HTERT RPE-1 (cell line): ENCODE results near the gene BOLA2B.

Source experiments
- in situ Hi-C: fragments of 300-500 bp; cut with MboI; formaldehyde crosslinking; loops from 4 replicates; pipeline ENCODE4 v1.14.3; 2020; ENCODE audit warnings: low sequenced_read_pairs

BOLA2B gene

GRCh38 chr16:30144917-30145316, 48.5 kb downstream of the BOLA2B start:
- in situ Hi-C loops = no loop called here

DNA sequence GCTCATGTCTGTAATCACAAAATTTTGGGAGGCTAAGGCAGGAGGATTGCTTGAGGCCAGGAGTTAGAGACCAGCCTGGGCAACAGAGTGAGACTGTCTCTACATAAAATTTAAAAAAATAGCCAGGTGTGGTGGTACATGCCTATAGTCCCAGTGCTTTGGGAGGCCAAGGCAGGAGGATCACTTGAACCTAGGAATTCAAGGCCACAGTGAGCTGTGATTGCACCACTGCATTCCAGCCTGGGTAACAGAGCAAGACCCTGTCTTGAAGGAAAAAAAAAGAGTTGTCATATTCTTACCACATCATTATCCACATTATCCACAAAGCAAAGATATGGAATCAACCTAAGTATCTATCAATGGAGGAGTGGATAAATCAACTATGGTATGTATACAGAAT, 49.4 kb downstream of the BOLA2B start:
- in situ Hi-C loops = no loop called here

GRCh38 chr16:30143347-30143702, 50.1 kb downstream of the BOLA2B start:
- in situ Hi-C loops = no loop called here
